ENCODE data around the gene SLC49A3. TPM values are rescaled to one million over a fixed set of nuclear protein-coding genes. Genes with fewer than 3 reads are reported as not detected.

SLC49A3 gene
- total and polyA plus RNA-seq, 2 of the 13 experiments (the other 11 are each of a cell fraction or from before 2014, with no cell fraction given), result 0.07 to 0.17 TPM

DNA sequence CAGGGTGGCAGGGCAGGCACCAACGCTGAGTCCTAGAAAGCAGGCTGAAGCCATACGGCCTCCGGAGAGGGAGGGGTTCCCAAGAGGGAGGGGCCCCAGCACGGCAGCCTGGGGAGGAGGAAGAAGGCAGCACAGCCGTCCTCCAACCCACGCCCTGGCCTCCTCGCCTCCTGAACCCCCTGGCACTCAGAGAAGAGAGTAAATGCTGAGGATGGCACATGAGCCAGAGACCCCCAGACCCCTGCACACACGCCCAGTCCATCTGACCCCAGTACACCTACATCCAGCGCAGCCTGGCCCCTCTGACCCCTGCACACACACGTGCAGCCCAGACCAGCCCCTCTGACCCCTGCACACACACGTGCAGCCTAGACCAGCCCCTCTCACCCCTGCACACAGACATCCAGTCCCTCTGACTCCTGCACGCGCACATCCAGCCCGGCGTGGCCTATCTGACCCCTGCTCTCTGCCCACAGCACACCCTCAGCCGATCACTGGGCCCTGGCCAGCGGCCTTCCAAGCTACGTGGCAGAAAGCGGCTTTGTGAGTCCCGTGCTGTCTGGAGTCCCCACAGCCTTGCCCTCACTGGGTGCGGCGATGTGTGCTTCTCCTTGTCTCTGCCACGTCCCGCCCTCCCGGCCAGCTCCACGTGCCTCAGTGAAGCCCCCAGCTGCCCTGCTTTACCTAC lies 33.3 kb downstream of the SLC49A3 start (continued):
- TF ChIP-seq, protein P1, sequence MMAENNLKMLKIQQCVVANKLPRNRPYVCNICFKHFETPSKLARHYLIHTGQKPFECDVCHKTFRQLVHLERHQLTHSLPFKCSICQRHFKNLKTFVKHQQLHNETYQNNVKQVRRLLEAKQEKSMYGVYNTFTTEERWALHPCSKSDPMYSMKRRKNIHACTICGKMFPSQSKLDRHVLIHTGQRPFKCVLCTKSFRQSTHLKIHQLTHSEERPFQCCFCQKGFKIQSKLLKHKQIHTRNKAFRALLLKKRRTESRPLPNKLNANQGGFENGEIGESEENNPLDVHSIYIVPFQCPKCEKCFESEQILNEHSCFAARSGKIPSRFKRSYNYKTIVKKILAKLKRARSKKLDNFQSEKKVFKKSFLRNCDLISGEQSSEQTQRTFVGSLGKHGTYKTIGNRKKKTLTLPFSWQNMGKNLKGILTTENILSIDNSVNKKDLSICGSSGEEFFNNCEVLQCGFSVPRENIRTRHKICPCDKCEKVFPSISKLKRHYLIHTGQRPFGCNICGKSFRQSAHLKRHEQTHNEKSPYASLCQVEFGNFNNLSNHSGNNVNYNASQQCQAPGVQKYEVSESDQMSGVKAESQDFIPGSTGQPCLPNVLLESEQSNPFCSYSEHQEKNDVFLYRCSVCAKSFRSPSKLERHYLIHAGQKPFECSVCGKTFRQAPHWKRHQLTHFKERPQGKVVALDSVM (CRISPR knock-in tag; IDR thresholded peaks at IDR 0.05), result peak; percentile 68
- TF ChIP-seq ZSCAN21 (CRISPR knock-in tag; IDR thresholded peaks at IDR 0.05; ENCODE audit: borderline replicate concordance) (0 out of 2 replicates have a peak, but pooled peaks have one; percentile 49), POGZ (CRISPR knock-in tag; IDR thresholded peaks at IDR 0.05) (0 out of 2 replicates have a peak, but pooled peaks have one; percentile 14), ARNTL (CRISPR knock-in tag; IDR thresholded peaks at IDR 0.05) (no peak), ZFP41 (CRISPR knock-in tag; IDR thresholded peaks at IDR 0.05; ENCODE audit: borderline replicate concordance) (no peak), ZFP91 (CRISPR knock-in tag; IDR thresholded peaks at IDR 0.05; ENCODE audit: borderline replicate concordance) (peak; percentile 30; the same call in 1 of the 2 replicates), SP5 (CRISPR knock-in tag; IDR thresholded peaks at IDR 0.05; ENCODE audit: borderline replicate concordance, low read depth) (0 out of 2 replicates have a peak, but pooled peaks have one; percentile 4), ZSCAN5A (CRISPR knock-in tag; IDR thresholded peaks at IDR 0.05; ENCODE audit: borderline replicate concordance) (no peak), ZNF773 (CRISPR knock-in tag; IDR thresholded peaks at IDR 0.05; ENCODE audit: borderline replicate concordance) (no peak), ZNF768 (CRISPR knock-in tag; IDR thresholded peaks at IDR 0.05) (peak; percentile 67; the same call in 1 of the 2 replicates), ZGPAT (CRISPR knock-in tag; IDR thresholded peaks at IDR 0.05) (no peak), ZBTB42 (CRISPR knock-in tag; IDR thresholded peaks at IDR 0.05) (no peak), IRF2 (CRISPR knock-in tag; IDR thresholded peaks at IDR 0.05) (no peak), TCF12 (IDR thresholded peaks at IDR 0.05) (no peak), TCF12 (CRISPR knock-in tag; IDR thresholded peaks at IDR 0.05) (no peak), ZNF839 (CRISPR knock-in tag; IDR thresholded peaks at IDR 0.05; ENCODE audit: borderline replicate concordance) (peak; percentile 41; the same call in 1 of the 2 replicates), HDAC2 (CRISPR knock-in tag; IDR thresholded peaks at IDR 0.05) (peak; percentile 25; the same call in 1 of the 2 replicates), ZNF563 (CRISPR knock-in tag; IDR thresholded peaks at IDR 0.05) (peak; percentile 59; the same call in 1 of the 2 replicates), EED (CRISPR knock-in tag; IDR thresholded peaks at IDR 0.05) (0 out of 2 replicates have a peak, but pooled peaks have one; percentile 43), ZNF607 (CRISPR knock-in tag; IDR thresholded peaks at IDR 0.05; ENCODE audit: borderline replicate concordance) (no peak)
